HepG2 (cell line): ENCODE results near the gene HID1.

ENCODE experiments used
- EP300 ChIP-seq, 3 experiments: sonication (generic) in 1 of 3; formaldehyde crosslinking in 1 of 3; IDR thresholded peaks; 2 replicates each; pipeline versions ENCODE4 v1.5.1 to v1.6.1; 2011 to 2020; ENCODE audit warnings: low read depth in 2 of 3, low read length in 2 of 3, borderline replicate concordance in 1 of 3, improper control_type of control experiment in 1 of 3, mild to moderate bottlenecking in 1 of 3, missing genetic modification reagents in 1 of 3, moderate library complexity in 1 of 3
- FOXJ3 ChIP-seq: sonication (generic); formaldehyde crosslinking; IDR thresholded peaks from 2 replicates; pipeline ENCODE4 v1.4.0; 2020; ENCODE audit warnings: missing genetic modification reagents, mild to moderate bottlenecking, borderline replicate concordance
- KAT2B ChIP-seq: fragments of 150-350 bp; IDR thresholded peaks from 2 replicates; pipeline ENCODE4 v1.6.1; 2014; ENCODE audit warnings: low read depth, low read length, borderline replicate concordance
- NFKBIZ ChIP-seq: IDR thresholded peaks from 2 replicates; pipeline ENCODE4 v1.6.1; 2018; ENCODE audit warnings: missing genetic modification reagents, missing compliant biosample characterization
- RBAK ChIP-seq: sonication (generic); formaldehyde crosslinking; IDR thresholded peaks from 2 replicates; pipeline ENCODE4 v1.5.1; 2020; ENCODE audit warnings: mild to moderate bottlenecking, missing genetic modification reagents
- SNRNP70 ChIP-seq: fragments of 200-400 bp; formaldehyde crosslinking; IDR thresholded peaks from 2 replicates; pipeline ENCODE4 v1.6.1; 2017; ENCODE audit warnings: mild to moderate bottlenecking, low read depth, low read length, moderate library complexity
- ZMAT3 ChIP-seq: sonication (generic); formaldehyde crosslinking; conservative IDR thresholded peaks from 2 replicates; pipeline ENCODE4 v1.7.0; 2021; ENCODE audit warnings: missing genetic modification reagents
- ZNF354B ChIP-seq: sonication (generic); formaldehyde crosslinking; IDR thresholded peaks from 2 replicates; pipeline ENCODE4 v1.8.0; 2022; ENCODE audit warnings: mild to moderate bottlenecking, missing genetic modification reagents
- ZNF564 ChIP-seq: sonication (generic); formaldehyde crosslinking; IDR thresholded peaks from 2 replicates; pipeline ENCODE4 v1.8.1; 2023; ENCODE audit warnings: mild to moderate bottlenecking, missing genetic modification reagents
- TF ChIP-seq, protein P1 (sequence below): IDR thresholded peaks from 2 replicates; pipeline ENCODE4 v1.6.1; 2016; ENCODE audit warnings: control low read depth

DNA sequence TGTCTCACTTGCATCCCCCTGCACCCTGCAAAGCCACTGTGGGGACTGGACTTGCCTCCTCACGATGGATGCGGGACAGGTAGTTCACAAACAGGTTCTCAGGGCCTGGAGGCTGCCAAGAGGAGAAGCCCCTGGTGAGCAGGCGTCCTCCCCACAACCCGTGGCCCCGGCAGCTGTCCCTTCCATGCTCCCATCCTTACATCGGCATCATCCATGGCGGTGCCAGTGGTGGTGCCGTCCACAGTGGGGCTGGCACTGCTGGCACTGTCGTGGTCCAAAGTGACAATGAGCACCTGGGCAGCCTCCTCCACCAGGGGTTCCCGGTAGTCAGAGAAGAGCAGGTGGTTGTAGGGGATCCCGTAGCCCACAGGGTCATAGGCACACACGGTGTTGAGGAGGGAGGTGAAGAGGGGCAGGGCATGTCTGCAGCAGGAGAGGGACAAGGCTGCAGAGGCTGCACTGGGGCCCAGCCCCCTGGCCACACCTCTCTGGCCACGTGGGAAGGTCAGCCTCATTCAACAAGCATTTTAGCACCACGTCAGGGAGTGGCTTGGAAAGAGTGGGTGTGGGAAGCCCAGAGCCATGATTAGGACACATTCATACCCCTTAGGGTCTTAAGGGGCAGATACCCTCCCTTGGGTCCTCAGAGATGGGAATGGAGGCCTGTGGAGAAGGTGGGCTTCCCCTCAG, 12.6 kb downstream of the HID1 start:
- TF ChIP-seq ZNF354B: no peak
- TF ChIP-seq, protein P1, sequence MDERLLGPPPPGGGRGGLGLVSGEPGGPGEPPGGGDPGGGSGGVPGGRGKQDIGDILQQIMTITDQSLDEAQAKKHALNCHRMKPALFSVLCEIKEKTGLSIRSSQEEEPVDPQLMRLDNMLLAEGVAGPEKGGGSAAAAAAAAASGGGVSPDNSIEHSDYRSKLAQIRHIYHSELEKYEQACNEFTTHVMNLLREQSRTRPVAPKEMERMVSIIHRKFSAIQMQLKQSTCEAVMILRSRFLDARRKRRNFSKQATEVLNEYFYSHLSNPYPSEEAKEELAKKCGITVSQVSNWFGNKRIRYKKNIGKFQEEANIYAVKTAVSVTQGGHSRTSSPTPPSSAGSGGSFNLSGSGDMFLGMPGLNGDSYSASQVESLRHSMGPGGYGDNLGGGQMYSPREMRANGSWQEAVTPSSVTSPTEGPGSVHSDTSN (CRISPR knock-in tag): no peak
- no peak for TF ChIP-seq FOXJ3 (CRISPR knock-in tag)
- no peak for TF ChIP-seq KAT2B
- no peak for TF ChIP-seq ZMAT3 (CRISPR knock-in tag)
- TF ChIP-seq RBAK (CRISPR knock-in tag): no peak
- TF ChIP-seq ZNF564 (CRISPR knock-in tag): no peak
- no peak for TF ChIP-seq NFKBIZ
- TF ChIP-seq EP300 (IDR thresholded peaks at IDR 0.05; ENCODE audit: low read depth in 2 of 2, low read length in 2 of 2): no peak
- TF ChIP-seq EP300 (CRISPR knock-in tag; IDR thresholded peaks at IDR 0.05; ENCODE audit: borderline replicate concordance): no peak
- TF ChIP-seq SNRNP70: no peak
